OCI-LY3 (cell line): Measurements from ENCODE around the gene SRP68.

Source experiments
- CTCF ChIP-seq: fragments of 200-600, 300-600 bp; sonication (generic); IDR thresholded peaks from 2 replicates; pipeline ENCODE4 v1.5.1; 2014; ENCODE audit warnings: antibody characterized with exemption, low read length, low read depth
- EZH2phosphoT487 ChIP-seq: fragments of 200-600 bp; shearing (Covaris generic); IDR thresholded peaks from 2 replicates; pipeline ENCODE4 v1.6.1; 2018; ENCODE audit warnings: antibody characterized with exemption, mixed run types, low read depth

- TF ChIP-seq CTCF (no peak), EZH2phosphoT487 (no peak)
Measured at GRCh38 chr17:76008630-76009425, 63.5 kb downstream of the SRP68 start.
